ENCODE data around the gene STARD10. TPM values are rescaled to one million over a fixed set of nuclear protein-coding genes. Genes with fewer than 3 reads are reported as not detected.

Gene STARD10
- total and polyA plus RNA-seq, 9 of the 15 experiments (the other 6 are each of a cell fraction or from before 2014, with no cell fraction given): 0.15 to 52.9 (median 32.3) TPM

DNA sequence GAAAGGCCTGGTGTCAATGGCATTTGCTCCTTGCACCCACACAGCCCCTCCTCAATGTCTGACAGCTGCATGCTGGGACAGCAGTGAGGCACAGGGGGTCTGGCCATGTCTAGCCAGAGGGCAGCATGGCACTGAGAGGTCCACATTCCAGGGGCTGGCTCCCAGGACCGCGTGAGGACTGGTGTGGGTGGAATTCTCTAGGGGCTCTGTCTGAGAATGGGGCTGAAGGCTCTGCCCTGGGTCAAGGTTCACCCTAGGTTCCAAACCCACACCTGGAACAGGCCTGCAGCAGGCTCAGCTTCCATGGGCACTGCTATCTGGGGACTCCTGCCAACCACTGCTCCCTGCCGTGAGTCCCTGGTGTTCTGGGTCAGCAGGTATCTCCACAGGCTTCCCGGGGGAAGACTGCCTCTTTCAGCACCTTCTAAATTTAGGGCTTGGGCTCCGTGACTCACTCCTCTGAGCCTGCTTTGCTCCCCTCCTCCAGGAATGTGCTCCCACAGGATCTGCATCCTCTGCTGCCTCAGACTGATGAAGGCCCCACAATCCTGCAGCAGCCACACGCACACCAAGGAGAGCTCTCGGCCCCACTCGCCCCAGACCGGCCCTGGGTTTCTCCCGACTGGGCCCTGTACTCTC lies 4.2 kb downstream of the STARD10 start:
- Histone ChIP-seq H3K9ac (ENCODE audit: insufficient read depth in 1 of 2, low read depth in 2 of 2, low read length in 2 of 2) (peak overlapping the region in 1 of 2 experiments; percentile 41; a peak in 2 of 4 replicates), H3K4me1 (replicated peaks in 1 of 2; ENCODE audit: control insufficient read depth in 2 of 2, insufficient read depth in 2 of 2, low read length in 2 of 2) (peaks cover 38 to 59% of the 10 kb centered on the region in 2 experiments), H3K4me3 (no peak overlapping the region), H3K9me3 (replicated peaks; ENCODE audit: control insufficient read depth, insufficient read depth, low read depth, low read length) (no peaks in the 10 kb centered on the region), H3K27me3 (ENCODE audit: control insufficient read depth in 2 of 2, insufficient read depth in 2 of 2, low read length in 2 of 2) (no peaks in the 10 kb centered on the region), H3K4me2 (ENCODE audit: insufficient read depth, low read length) (no peak overlapping the region), H3K79me2 (ENCODE audit: control insufficient read depth, insufficient read depth, low read length) (peaks cover 8% of the 10 kb centered on the region; the same call in 1 of the 3 replicates), H3K36me3 (ENCODE audit: control insufficient read depth, insufficient read depth, low read length) (no peaks in the 10 kb centered on the region), H4K20me1 (replicated peaks; ENCODE audit: control insufficient read depth, insufficient read depth, low read length) (no peaks in the 10 kb centered on the region), H3K27ac (ENCODE audit: extremely low read depth, low read depth, low read length) (no peak overlapping the region), H2AFZ (ENCODE audit: low read depth, low read length) (no peak overlapping the region), H3K9me1 (ENCODE audit: control insufficient read depth, insufficient read depth, low read length) (peaks cover 2% of the 10 kb centered on the region)
- TF ChIP-seq MYBL2 (IDR thresholded peaks at IDR 0.05; ENCODE audit: low read depth) (no peak), MYBL2 (CRISPR knock-in tag; IDR thresholded peaks at IDR 0.05; ENCODE audit: borderline replicate concordance) (no peak), ZNF586 (CRISPR knock-in tag; conservative IDR thresholded peaks at IDR 0.05) (no peak), MEIS2 (IDR thresholded peaks at IDR 0.05; ENCODE audit: partially characterized antibody) (peak; percentile 32), ZNF263 (CRISPR knock-in tag; IDR thresholded peaks at IDR 0.05; ENCODE audit: borderline replicate concordance) (peak; percentile 91; the same call in 1 of the 2 replicates)
- in situ Hi-C loops (cut with MboI): no loop called here
- ChIA-PET POLR2A (interaction anchor here (0.6 to 1.3 kb wide), 3 partner anchors 8 to 656 kb away, joined by 3 to 13 read pairs (median 5); no protein-coding TSS in a partner anchor), CTCF (ENCODE audit: low intra/inter-chr PET ratio) (no interaction called here)
- no peak for FAIRE-seq
- intact Hi-C loops (cut with micrococcal nuclease): no loop called here
- no TSS peak for BruUV-seq (replicated peaks)
- ATAC-seq: no peak
- DNase-seq (ENCODE audit: extremely low read depth in 1 of 4, low spot score in 3 of 4): no peak
- 76% methylated on average over 8 of the region's 10 CpGs for WGBS (ENCODE audit: insufficient coverage, low coverage, missing lambda C conversion rate)

All from K562 (cell line).